ENCODE results near the gene LKAAEAR1.
A peak's percentile ranks its signal among the peaks of the same experiment; 100 is the strongest.
"Not testable (repeated sequence)": the region's sequence is repeated elsewhere in the genome, so short reads cannot be mapped to it uniquely, and the experiment has no call there.

Gene LKAAEAR1

GRCh38 chr20:64098471-64099013 is 14.3 kb upstream of the LKAAEAR1 start:
- DNase-seq (ENCODE audit: low spot score), result no peak

- no peak for DNase-seq (ENCODE audit: low spot score)
Observed at GRCh38 chr20:64096535-64096934, 12.3 kb upstream of the LKAAEAR1 start.

- no peak for DNase-seq (ENCODE audit: low spot score)
Observed at GRCh38 chr20:64095927-64096326, 11.7 kb upstream of the LKAAEAR1 start.

GRCh38 chr20:64095455-64095854 is 11.3 kb upstream of the LKAAEAR1 start:
- no peak for DNase-seq (ENCODE audit: low spot score)

GRCh38 chr20:64093013-64093503 is 8.9 kb upstream of the LKAAEAR1 start:
- DNase-seq (ENCODE audit: low spot score), result no peak

GRCh38 chr20:64092258-64093012 is 8.2 kb upstream of the LKAAEAR1 start:
- DNase-seq (ENCODE audit: low spot score), result no peak

- DNase-seq (ENCODE audit: low spot score), result no peak
Observed at GRCh38 chr20:64091770-64092169, 7.6 kb upstream of the LKAAEAR1 start.

GRCh38 chr20:64091340-64091739 is 7.1 kb upstream of the LKAAEAR1 start:
- DNase-seq (ENCODE audit: low spot score), result no peak

GRCh38 chr20:64090165-64090564 is 6.0 kb upstream of the LKAAEAR1 start:
- DNase-seq (ENCODE audit: low spot score), result peak; percentile 93

- DNase-seq (ENCODE audit: low spot score), result not testable (repeated sequence)
Observed at GRCh38 chr20:64088586-64088985, 4.4 kb upstream of the LKAAEAR1 start.

- not testable (repeated sequence) for DNase-seq (ENCODE audit: low spot score)
Observed at GRCh38 chr20:64087226-64087825, 3.1 kb upstream of the LKAAEAR1 start.

- DNase-seq (ENCODE audit: low spot score), result no peak
Observed at GRCh38 chr20:64086801-64087200, 2.6 kb upstream of the LKAAEAR1 start.

GRCh38 chr20:64084685-64085152 is 521 bp upstream of the LKAAEAR1 start:
- no peak for DNase-seq (ENCODE audit: low spot score)

GRCh38 chr20:64083378-64083803 is 807 bp downstream of the LKAAEAR1 start:
- DNase-seq (ENCODE audit: low spot score), result peak; percentile 75

GRCh38 chr20:64082820-64083377 is 1.3 kb downstream of the LKAAEAR1 start:
- no peak for DNase-seq (ENCODE audit: low spot score)

GRCh38 chr20:64082126-64082731 is 2.0 kb downstream of the LKAAEAR1 start:
- DNase-seq (ENCODE audit: low spot score), result no peak

- no peak for DNase-seq (ENCODE audit: low spot score)
Observed at GRCh38 chr20:64081624-64081964, 2.6 kb downstream of the LKAAEAR1 start.

GRCh38 chr20:64080813-64081623 is 3.2 kb downstream of the LKAAEAR1 start:
- DNase-seq (ENCODE audit: low spot score), result no peak

- no peak for DNase-seq (ENCODE audit: low spot score)
Observed at GRCh38 chr20:64080013-64080812, 4.0 kb downstream of the LKAAEAR1 start, which contains the start of gene OPRL1. TSS of gene OPRL1 (plus strand) at chr20:64080082. CDS start at chr20:64092721, 12,639 bp downstream.

GRCh38 chr20:64079273-64080012 is 4.8 kb downstream of the LKAAEAR1 start, which contains the start of gene RGS19:
TSS of gene RGS19 (minus strand) at chr20:64079518. CDS start at chr20:64076886, 2,632 bp downstream.
- DNase-seq (ENCODE audit: low spot score), result peak; percentile 57
